HepG2 (cell line): ENCODE measurements around the gene TUBA4B. TPM values are rescaled to one million over a fixed set of nuclear protein-coding genes. Genes with fewer than 3 reads are reported as not detected.

Experiments
- ATAC-seq: fragments of 200-7000 bp; cut with Tn5 transposase; 3 replicates; pipeline ENCODE4 v1.9.1; 2020; ENCODE audit warnings: mild to moderate bottlenecking, moderate library complexity
- BruUV-seq: library from RNA; stranded (reverse); fragments of 400-500 nt; replicated peaks from 2 replicates; lab custom pipeline; 2021; lab: Mats Ljungman, UMichigan
- CTCF ChIA-PET: fragments of 300-600 bp; formaldehyde crosslinking; extraction: SDS; loops from one replicate; lab custom pipeline; 2021; ENCODE audit warnings: low total read pairs, inconsistent platforms, low intra/inter-chr PET ratio; lab: Yijun Ruan, JAX
- POLR2A ChIA-PET: fragments of 350-600 bp; sonication (Branson Sonifier 250); formaldehyde crosslinking; loops from one replicate; lab custom pipeline; 2020; ENCODE audit warnings: antibody characterized with exemption, inconsistent platforms; lab: Yijun Ruan, JAX
- DNase-seq: peaks from one replicate; pipeline ENCODE4 v3.0.0-alpha.2; 2015; ENCODE audit warnings: low spot score
- FAIRE-seq: peaks from 3 replicates; lab custom pipeline; 2011; peaks lifted over from hg19 to GRCh38; lab: Jason Lieb, UNC
- H2AFZ ChIP-seq: one replicate; pipeline ENCODE4 v1.6.1; 2011; ENCODE audit warnings: low read length, inconsistent platforms
- H3K27ac ChIP-seq: fragments of 300-600 bp; 3 replicates; pipeline ENCODE4 v1.8.0; 2011; ENCODE audit warnings: mixed run types, mild to moderate bottlenecking, mixed read lengths, low read length, inconsistent platforms; ENCODE audit not compliant: insufficient read depth; ENCODE audit errors: extremely low read length
- H3K27me3 ChIP-seq, 2 experiments: fragments of 200-600 bp in 1 of 2; 2 replicates in 1 of 2; 3 replicates in 1 of 2; pipeline versions ENCODE4 v1.6.0 to v1.8.0; 2011; ENCODE audit warnings: low read length in 2 of 2, mild to moderate bottlenecking in 2 of 2, moderate library complexity in 2 of 2, inconsistent platforms in 1 of 2; ENCODE audit not compliant: insufficient read depth in 2 of 2, control insufficient read depth in 1 of 2
- H3K36me3 ChIP-seq, 2 experiments: fragments of 200-600 bp in 1 of 2; replicated peaks in 1 of 2; 2 replicates in 1 of 2; 3 replicates in 1 of 2; pipeline versions ENCODE4 v1.5.1 to v1.8.0; 2011; ENCODE audit warnings: low read length in 2 of 2, inconsistent platforms in 1 of 2; ENCODE audit not compliant: insufficient read depth in 2 of 2, control insufficient read depth in 1 of 2
- H3K4me1 ChIP-seq: 2 replicates; pipeline ENCODE4 v1.5.1; 2012; ENCODE audit warnings: low read length, inconsistent platforms; ENCODE audit not compliant: insufficient read depth
- H3K4me2 ChIP-seq: 2 replicates; pipeline ENCODE4 v1.6.0; 2011; ENCODE audit warnings: low read depth, low read length, inconsistent platforms
- H3K4me3 ChIP-seq, 3 experiments: fragments of 200-600 bp in 1 of 3; sonication (generic), shearing (Covaris generic) in 1 of 3; replicated peaks in 1 of 3; 2 replicates each; pipeline ENCODE4 v1.5.1; 2011 to 2016; ENCODE audit warnings: low read length in 3 of 3, inconsistent platforms in 2 of 3, low read depth in 2 of 3, mild to moderate bottlenecking in 2 of 3, control low read depth in 1 of 3, mixed read lengths in 1 of 3; ENCODE audit not compliant: insufficient read depth in 1 of 3
- H3K79me2 ChIP-seq: one replicate; pipeline ENCODE4 v1.6.1; 2011; ENCODE audit warnings: low read length, inconsistent platforms; ENCODE audit not compliant: insufficient read depth
- H3K9ac ChIP-seq: 2 replicates; pipeline ENCODE4 v1.6.0; 2011; ENCODE audit warnings: mild to moderate bottlenecking, low read depth, low read length, inconsistent platforms; ENCODE audit not compliant: insufficient read depth
- H3K9me3 ChIP-seq: 2 replicates; pipeline ENCODE4 v1.5.1; 2012; ENCODE audit warnings: mild to moderate bottlenecking, low read length
- H4K20me1 ChIP-seq: 2 replicates; pipeline ENCODE4 v1.6.0; 2011; ENCODE audit warnings: inconsistent platforms, mild to moderate bottlenecking, low read length, moderate library complexity; ENCODE audit not compliant: insufficient read depth
- HNRNPL ChIP-seq: fragments of 200-400 bp; formaldehyde crosslinking; IDR thresholded peaks from 2 replicates; pipeline ENCODE4 v1.6.1; 2017; ENCODE audit warnings: mild to moderate bottlenecking, low read depth, low read length
- NR1H2 ChIP-seq: sonication (generic); formaldehyde crosslinking; IDR thresholded peaks from 2 replicates; pipeline ENCODE4 v1.8.1; 2022; ENCODE audit warnings: low read depth, missing genetic modification reagents, borderline replicate concordance
- RARA ChIP-seq: IDR thresholded peaks from 2 replicates; pipeline ENCODE4 v1.6.1; 2016; ENCODE audit warnings: missing genetic modification reagents, missing compliant biosample characterization
- ZNF687 ChIP-seq: sonication (generic); formaldehyde crosslinking; IDR thresholded peaks from 2 replicates; pipeline ENCODE4 v1.5.1; 2020; ENCODE audit warnings: mild to moderate bottlenecking, missing genetic modification reagents, moderate library complexity
- ZNF749 ChIP-seq: sonication (generic); formaldehyde crosslinking; IDR thresholded peaks from 2 replicates; pipeline ENCODE4 v1.8.0; 2022; ENCODE audit warnings: mild to moderate bottlenecking, missing genetic modification reagents, moderate library complexity, borderline replicate concordance
- WGBS: methylation state at CpG from one replicate; pipeline ENCODE4 v1.1.6; 2017; ENCODE audit warnings: low lambda C conversion rate; 5-methylcytosine and 5-hydroxymethylcytosine counted together
- in situ Hi-C: cut with HindIII; loops from 2 replicates; pipeline ENCODE4 v1.10.0; 2017; ENCODE audit warnings: low pct_unique_long_range_greater_than_20kb; ENCODE audit not compliant: extremely low pct_ligation_motif_present
- intact Hi-C: fragments of 100-400 bp; cut with micrococcal nuclease; formaldehyde crosslinking; loops from one replicate; pipeline ENCODE4 v1.10.0; 2022; ENCODE audit not compliant: unreplicated experiment
- polyA plus RNA-seq, 8 experiments: library from polyadenylated mRNA; depleted of rRNA in 3 of 8; stranded (reverse) in 7 of 8; unstranded in 1 of 8; fragments of >200 nt; fragmentation: Illumina TruSeq in 4 of 8; extraction: Trizol in 4 of 8; gene quantifications; 2 replicates each; pipeline versions ENCODE4 v1.2.1 to v1.2.3, GENCODE V29; 2011 to 2016; ENCODE audit warnings: low read depth in 4 of 8, missing spikeins in 1 of 8, mixed read lengths in 1 of 8; ENCODE audit not compliant: insufficient read depth in 1 of 8
- total RNA-seq, 5 experiments: library from RNA; depleted of rRNA; stranded (reverse); fragments of >200 nt; fragmentation: Illumina TruSeq; extraction: Trizol; gene quantifications; 2 replicates each; pipeline ENCODE4 v1.2.3, GENCODE V29; 2016; ENCODE audit warnings: low read depth in 1 of 5

Gene TUBA4B
- total and polyA plus RNA-seq, 2 of the 13 experiments (the other 11 are each of a cell fraction or from before 2014, with no cell fraction given) = 0.18 to 0.22 TPM

- Histone ChIP-seq H3K36me3 (no peaks in the 10 kb centered on the region), H3K4me1 (peaks cover 42% of the 10 kb centered on the region), H3K27me3 (peaks cover 6 to 87% of the 10 kb centered on the region in 2 experiments; a peak in 4 of 5 replicates), H3K9ac (no peak overlapping the region), H3K79me2 (no peaks in the 10 kb centered on the region), H3K9me3 (no peaks in the 10 kb centered on the region), H2AFZ (no peak overlapping the region), H3K4me3 (no peak overlapping the region), H3K4me2 (no peak overlapping the region), H4K20me1 (no peaks in the 10 kb centered on the region), H3K27ac (no peak overlapping the region)
- POLR2A ChIA-PET = no interaction called here
- FAIRE-seq (no peak), ATAC-seq (no peak), DNase-seq (no peak)
- CTCF ChIA-PET = interaction anchor here (2.9 to 3.4 kb wide), 2 partner anchors 18 to 137 kb away, joined by 28 to 50 read pairs; partner anchors contain the start of genes DNAJB2 and NHEJ1
- in situ Hi-C loops = loop anchor here (5.0 kb wide), 1 partner anchor 125 kb away; the partner anchor contains the start of gene SLC23A3
- WGBS = 40% methylated on average over 17 of the region's 25 CpGs
- intact Hi-C loops = loop anchor here (5.0 to 10.0 kb wide), 2 partner anchors 238 to 240 kb away; no protein-coding TSS in a partner anchor
- no TSS peak for BruUV-seq
- TF ChIP-seq HNRNPL = 0 out of 2 replicates have a peak, but pooled peaks have one; percentile 32
- TF ChIP-seq RARA = 0 out of 2 replicates have a peak, but pooled peaks have one; percentile 21
- no peak for TF ChIP-seq NR1H2 (CRISPR knock-in tag)
- TF ChIP-seq ZNF687 (CRISPR knock-in tag) = peak; percentile 9; the same call in 1 of the 2 replicates
- no peak for TF ChIP-seq ZNF749
Measured at GRCh38 chr2:219296631-219297391, 43.8 kb downstream of the TUBA4B start.
